ENCODE results near the gene PRR13.
A peak's percentile ranks its signal among the peaks of the same experiment; 100 is the strongest.
"Not testable (repeated sequence)": the region's sequence is repeated elsewhere in the genome, so short reads cannot be mapped to it uniquely, and the experiment has no call there.

PRR13 gene

GRCh38 chr12:53441040-53441833, at the start of gene PRR13:
PRR13 (plus strand) TSS chr12:53441734; CDS start chr12:53442715, 981 bp downstream.
- peak; percentile 94 for DNase-seq

- DNase-seq: no peak
These were observed 41.6 kb upstream of the PRR13 start for GRCh38 chr12:53399896-53400295.

GRCh38 chr12:53402351-53402750, 39.2 kb upstream of the PRR13 start:
- not testable (repeated sequence) for DNase-seq

- DNase-seq: no peak
These were observed 38.7 kb upstream of the PRR13 start for GRCh38 chr12:53402871-53403270.

GRCh38 chr12:53410951-53411350, 30.6 kb upstream of the PRR13 start:
- no peak for DNase-seq

- DNase-seq: no peak
These were observed 27.9 kb upstream of the PRR13 start for GRCh38 chr12:53413485-53414204.

GRCh38 chr12:53414756-53415417, 26.6 kb upstream of the PRR13 start:
- DNase-seq: no peak

GRCh38 chr12:53415752-53416389, 25.7 kb upstream of the PRR13 start:
- DNase-seq: not testable (repeated sequence)

- DNase-seq: not testable (repeated sequence)
These were observed 24.2 kb upstream of the PRR13 start for GRCh38 chr12:53417291-53417816.

GRCh38 chr12:53418221-53418620, 23.3 kb upstream of the PRR13 start:
- DNase-seq: no peak

- DNase-seq: no peak
These were observed 21.8 kb upstream of the PRR13 start for GRCh38 chr12:53419756-53420155.

- DNase-seq: not testable (repeated sequence)
These were observed 19.3 kb upstream of the PRR13 start for GRCh38 chr12:53422247-53422646.

GRCh38 chr12:53423597-53423996, 17.9 kb upstream of the PRR13 start, which contains the start of gene AMHR2:
AMHR2 (plus strand) TSS chr12:53423855; CDS start chr12:53423935, 80 bp downstream.
- no peak for DNase-seq

GRCh38 chr12:53424626-53425514, 16.7 kb upstream of the PRR13 start:
- no peak for DNase-seq

GRCh38 chr12:53425515-53426150, 15.9 kb upstream of the PRR13 start:
- no peak for DNase-seq

- DNase-seq: no peak
These were observed 13.5 kb upstream of the PRR13 start for GRCh38 chr12:53427905-53428594.

- no peak for DNase-seq
These were observed 12.8 kb upstream of the PRR13 start for GRCh38 chr12:53428741-53429140.

GRCh38 chr12:53430116-53430515, 11.4 kb upstream of the PRR13 start:
- no peak for DNase-seq

GRCh38 chr12:53431187-53431586, 10.3 kb upstream of the PRR13 start:
- DNase-seq: no peak

GRCh38 chr12:53435326-53435725, 6.2 kb upstream of the PRR13 start:
- not testable (repeated sequence) for DNase-seq
